ENCODE data around the gene AKR1C1.
"Not testable (repeated sequence)": the region's sequence is repeated elsewhere in the genome, so short reads cannot be mapped to it uniquely, and the experiment has no call there.

The AKR1C1 gene

GRCh38 chr10:4947039-4947634, 16.1 kb upstream of the AKR1C1 start:
- no peak for DNase-seq

- DNase-seq, result no peak
Observed at GRCh38 chr10:4947635-4948596, 15.3 kb upstream of the AKR1C1 start.

DNA sequence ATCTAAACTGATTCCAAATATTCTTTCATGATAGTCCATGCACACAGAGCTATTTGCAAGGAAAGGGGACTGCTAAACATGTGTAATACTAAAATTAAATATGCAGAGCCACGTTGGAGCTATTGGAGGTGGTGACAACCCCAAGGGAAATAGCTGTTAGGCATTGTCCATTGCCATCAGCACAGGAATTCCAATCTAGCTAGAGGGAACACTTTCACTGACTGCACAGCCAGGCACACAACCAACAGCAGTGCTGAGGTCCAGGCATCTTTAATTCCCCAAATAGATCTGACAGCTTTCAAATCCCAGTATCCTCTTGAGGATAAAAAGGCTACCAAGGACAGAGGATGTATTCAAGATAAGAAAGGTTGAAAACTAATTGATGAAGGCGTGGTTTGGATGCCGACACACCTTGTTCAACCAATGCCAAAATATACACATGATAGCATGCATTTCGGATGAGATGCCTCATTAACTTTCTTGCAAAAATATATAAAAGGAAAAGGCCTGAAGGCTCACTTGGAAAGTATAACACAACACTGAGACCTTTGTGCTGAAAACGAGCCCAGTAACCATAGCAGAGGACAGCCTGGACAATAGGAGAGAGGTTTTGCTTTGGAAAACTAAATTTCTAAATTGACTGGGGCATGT, 11.6 kb upstream of the AKR1C1 start:
- DNase-seq, result not testable (repeated sequence)

GRCh38 chr10:4953405-4953804, 9.8 kb upstream of the AKR1C1 start:
- no peak for DNase-seq

- not testable (repeated sequence) for DNase-seq
Observed at GRCh38 chr10:4956088-4956487, 7.1 kb upstream of the AKR1C1 start.

DNA sequence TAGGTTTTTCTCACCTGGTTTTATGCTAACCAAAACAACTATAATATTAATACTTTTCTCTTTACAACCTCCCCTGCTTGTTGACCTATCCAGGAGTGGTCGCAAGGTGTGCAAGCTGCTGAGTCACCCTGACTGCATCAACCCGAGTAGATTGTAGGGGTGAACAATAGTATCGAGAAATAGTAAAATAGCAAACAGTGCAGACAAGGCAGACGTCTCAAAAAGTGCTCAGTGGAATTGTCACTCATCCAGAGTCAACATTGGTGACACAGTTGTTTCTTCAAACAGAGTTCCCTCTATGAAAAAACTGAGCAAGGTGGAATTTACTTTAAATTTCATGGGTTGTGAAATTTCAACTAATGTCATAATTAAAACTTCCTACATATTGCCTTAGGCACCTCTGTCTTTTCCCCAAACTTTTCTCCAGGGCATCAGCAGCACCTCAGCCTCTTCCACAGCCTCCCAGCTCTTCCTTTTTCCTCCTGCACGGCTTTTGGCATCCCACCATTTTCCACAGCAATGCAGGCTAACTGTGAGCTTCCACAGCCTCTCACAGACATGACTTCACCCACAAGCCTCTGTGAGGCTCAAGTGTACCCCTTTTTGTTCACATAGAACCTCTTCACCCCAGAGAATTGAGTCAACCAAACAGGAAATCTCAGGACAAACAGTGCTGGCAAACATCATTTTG, 6.1 kb upstream of the AKR1C1 start:
- DNase-seq, result not testable (repeated sequence)

DNA sequence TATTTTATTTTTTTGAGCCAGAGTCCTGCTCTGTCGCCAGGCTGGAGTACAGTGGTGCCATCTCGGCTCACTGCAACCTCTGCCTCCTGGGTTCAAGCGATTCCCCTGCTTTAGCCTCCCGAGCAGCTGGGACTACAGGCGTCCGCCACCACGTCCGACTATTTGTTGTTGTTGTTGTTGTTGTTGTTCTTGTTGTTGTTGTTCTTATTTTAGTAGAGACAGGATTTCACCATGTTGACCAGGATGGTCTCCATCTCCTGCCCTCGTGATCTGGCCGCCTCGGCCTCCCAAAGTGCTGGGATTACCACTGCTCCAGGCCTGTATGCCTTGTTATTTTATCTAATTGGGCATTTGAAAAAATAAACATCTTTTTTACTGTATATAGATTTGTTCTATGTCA, 1.7 kb upstream of the AKR1C1 start:
- not testable (repeated sequence) for DNase-seq

GRCh38 chr10:4962308-4962707, 907 bp upstream of the AKR1C1 start:
- not testable (repeated sequence) for DNase-seq

GRCh38 chr10:4963815-4964154, 570 bp downstream of the AKR1C1 start:
- DNase-seq, result not testable (repeated sequence)

GRCh38 chr10:4965763-4966162, 2.5 kb downstream of the AKR1C1 start:
- not testable (repeated sequence) for DNase-seq

DNA sequence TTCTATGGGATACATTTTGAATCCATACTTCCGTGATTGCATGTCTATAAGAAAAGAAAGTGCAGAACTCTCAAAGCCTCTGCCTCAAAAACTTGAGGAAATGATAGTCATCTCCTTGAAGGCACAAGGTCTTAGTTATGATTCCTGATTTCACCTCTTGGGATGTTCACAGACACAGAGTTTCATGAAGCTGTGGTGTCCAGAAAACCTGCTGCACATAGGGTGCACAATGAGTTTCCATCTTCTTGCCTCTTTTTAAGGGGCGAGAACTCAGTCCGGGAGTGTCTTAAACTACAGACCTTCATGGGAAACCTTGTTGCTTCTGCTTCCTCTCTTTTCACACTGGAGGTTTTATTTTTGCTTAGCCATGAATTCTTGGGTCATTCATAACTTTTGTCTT, 4.0 kb downstream of the AKR1C1 start:
- not testable (repeated sequence) for DNase-seq

DNA sequence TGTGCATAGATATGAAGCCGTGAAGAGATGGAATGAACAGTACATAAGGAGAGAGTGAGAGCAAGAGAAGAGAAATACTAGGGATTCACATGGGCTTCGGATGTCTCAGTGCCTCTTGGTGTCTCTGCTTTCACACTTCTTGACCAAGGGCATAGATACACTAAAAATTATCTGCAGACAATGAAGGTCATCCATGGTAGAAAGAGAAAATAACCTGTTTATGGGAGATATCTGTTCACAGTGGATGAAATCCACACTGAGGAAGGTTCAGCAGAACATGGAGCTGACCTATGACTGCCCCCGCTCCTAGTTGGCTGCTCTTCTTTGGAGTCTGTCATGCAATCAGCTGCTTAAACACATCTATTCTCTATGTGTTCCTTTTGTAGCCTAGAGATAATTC, 6.1 kb downstream of the AKR1C1 start:
- not testable (repeated sequence) for DNase-seq

DNA sequence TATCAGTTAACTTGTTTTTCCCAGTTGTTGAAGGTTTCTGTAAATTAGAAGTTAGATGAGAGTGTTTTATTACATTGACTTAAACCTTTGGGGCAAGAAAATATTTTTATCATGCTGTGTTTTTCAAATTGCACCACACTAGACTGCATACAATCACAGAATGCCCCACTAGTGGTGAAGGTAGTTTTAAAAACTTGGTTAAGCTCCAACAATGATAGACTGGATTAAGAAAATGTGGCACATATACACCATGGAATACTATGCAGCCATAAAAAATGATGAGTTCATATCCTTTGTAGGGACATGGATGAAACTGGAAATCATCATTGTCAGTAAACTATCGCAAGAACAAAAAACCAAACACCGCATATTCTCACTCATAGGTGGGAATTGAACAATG, 7.1 kb downstream of the AKR1C1 start:
- not testable (repeated sequence) for DNase-seq

DNA sequence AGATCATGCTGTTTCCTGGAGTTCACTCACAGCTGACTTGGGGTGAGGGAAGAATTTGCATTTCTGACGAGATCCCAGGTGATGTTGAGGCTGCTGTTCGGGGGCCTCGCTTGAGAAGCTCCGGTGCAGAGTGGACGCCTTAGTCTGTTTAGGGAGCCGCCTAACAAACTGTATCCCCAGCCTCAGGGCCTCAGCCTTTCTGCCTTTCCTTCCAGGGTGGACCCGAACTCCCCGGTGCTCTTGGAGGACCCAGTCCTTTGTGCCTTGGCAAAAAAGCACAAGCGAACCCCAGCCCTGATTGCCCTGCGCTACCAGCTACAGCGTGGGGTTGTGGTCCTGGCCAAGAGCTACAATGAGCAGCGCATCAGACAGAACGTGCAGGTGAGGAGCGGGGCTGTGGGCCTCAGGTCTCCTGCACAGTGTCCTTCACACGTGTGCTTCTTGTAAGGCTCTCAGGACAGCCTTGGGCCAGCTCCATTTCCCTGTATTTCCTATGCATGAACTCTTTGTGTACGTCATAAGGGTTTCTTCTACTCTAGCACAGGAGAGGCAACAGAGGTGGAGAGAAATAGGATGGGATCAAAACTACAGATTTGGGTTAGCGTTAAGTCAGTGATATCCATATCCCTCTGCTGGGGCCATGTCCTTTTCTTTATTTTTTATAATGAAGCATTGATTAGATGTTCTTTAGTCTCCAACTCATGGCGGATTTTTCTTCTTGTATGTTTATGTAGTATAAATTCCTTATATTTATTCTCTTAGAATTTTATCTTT, 9.3 kb downstream of the AKR1C1 start:
- not testable (repeated sequence) for DNase-seq

DNA sequence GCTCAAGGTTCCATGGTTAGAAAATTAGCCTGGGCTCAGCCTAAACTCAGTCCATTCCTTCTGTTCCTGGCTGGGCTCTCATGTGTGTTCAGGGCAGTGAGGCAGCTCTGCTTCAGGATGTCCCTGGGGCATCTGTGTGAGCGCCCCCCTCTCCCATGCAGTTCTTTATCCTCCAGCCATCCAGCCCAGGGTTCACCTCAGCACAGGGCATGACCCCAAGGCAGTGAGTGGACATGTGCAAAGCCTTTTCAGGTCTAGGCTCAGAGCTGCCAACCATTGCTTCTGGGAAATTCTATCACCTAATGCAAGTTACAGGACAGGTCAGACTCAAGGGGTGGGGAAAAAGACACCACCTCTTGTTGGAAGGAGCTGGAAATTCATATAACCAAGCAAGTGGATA, 10.1 kb downstream of the AKR1C1 start:
- DNase-seq, result not testable (repeated sequence)

DNA sequence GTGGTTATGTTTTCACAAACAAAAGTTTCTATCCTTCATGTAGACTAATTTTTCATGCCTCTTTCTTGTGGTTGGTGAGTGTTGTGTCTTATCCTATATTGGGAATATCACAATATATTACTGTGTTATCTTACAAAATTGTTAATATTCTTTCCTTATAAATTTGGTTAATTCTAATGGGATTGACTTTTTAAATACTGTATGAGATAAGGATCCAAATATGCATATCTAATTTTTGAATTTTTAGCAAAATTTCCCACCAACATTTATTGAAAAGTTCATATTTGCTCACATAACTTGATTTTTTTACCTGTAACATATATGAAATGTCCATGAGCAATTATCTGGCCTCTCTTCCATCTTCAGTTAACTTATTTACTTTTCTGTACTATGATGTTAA, 11.2 kb downstream of the AKR1C1 start:
- DNase-seq, result not testable (repeated sequence)

- DNase-seq, result no peak
Observed at GRCh38 chr10:4977025-4977424, 13.8 kb downstream of the AKR1C1 start.

DNA sequence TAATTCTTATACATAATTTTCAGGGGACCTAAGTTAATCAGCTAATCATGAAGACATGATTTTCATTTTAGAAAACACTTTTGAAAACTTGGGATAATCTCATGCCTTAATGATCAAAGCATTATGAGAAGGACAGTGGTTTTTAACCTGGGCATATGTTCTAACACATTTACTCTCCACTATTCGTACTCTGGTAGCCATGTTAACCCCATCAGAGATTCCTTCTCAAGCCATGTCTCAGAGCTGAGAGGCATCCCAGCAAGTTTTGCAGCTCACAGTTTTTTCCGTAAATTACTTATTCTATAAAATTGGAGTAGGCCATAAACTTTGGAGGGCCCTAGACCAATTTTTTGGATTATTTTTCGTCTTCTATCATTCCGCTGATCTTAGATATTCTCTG, 15.7 kb downstream of the AKR1C1 start:
- no peak for DNase-seq

GRCh38 chr10:4980793-4981192, 17.6 kb downstream of the AKR1C1 start:
- no peak for DNase-seq

GRCh38 chr10:4981722-4982471, 18.7 kb downstream of the AKR1C1 start:
- no peak for DNase-seq

Data from nucleus accumbens (tissue), 56 donors.